Fibroblast of skin of back (primary cell): Measurements from ENCODE around the gene HCN2.
A peak's percentile ranks its signal among the peaks of the same experiment; 100 is the strongest.
"Not testable (repeated sequence)": the region's sequence is repeated elsewhere in the genome, so short reads cannot be mapped to it uniquely, and the experiment has no call there.

Source experiments
- DNase-seq: peaks from one replicate; pipeline ENCODE4 v3.0.0-alpha.2; 2013

The HCN2 gene

GRCh38 chr19:605061-605971 lies 15.6 kb downstream of the HCN2 start:
- DNase-seq = not testable (repeated sequence)

DNA sequence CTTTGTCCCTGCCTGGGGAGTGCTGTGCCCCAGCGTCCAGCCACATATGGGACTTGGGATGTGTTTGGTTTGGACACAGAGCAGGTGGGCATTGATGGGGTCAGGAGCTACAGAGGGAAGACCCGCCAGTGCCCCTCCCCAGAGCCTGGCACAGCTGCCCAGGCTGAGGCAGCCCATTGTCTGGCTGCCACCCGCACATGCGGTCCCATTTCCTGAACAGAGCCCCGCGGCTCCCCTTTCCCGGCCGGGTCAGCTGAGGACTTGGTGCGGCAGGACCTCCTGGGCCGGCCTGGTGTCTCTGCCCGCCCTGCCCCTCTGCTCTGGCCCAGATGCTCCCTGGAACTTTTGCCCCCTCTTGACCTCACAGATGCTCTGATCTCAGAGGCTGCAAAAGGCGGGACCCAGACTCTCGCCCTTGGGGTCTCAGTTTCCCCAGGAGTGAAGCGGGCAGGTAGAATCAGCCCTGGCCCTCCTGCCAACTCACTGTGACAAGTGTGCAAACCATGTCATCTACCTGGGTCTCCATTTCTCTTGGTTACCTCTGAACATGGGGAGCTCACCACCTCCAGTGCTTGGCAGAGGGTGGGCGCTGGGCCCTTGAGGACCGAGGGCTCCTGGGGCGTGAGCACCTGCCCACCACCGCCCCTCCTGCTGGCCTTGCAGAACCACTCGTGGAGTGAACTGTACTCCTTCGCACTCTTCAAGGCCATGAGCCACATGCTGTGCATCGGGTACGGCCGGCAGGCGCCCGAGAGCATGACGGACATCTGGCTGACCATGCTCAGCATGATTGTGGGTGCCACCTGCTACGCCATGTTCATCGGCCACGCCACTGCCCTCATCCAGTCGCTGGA lies 17.8 kb downstream of the HCN2 start:
- DNase-seq = no peak

- no peak for DNase-seq
Observed at GRCh38 chr19:608155-609003, 18.7 kb downstream of the HCN2 start.

DNA sequence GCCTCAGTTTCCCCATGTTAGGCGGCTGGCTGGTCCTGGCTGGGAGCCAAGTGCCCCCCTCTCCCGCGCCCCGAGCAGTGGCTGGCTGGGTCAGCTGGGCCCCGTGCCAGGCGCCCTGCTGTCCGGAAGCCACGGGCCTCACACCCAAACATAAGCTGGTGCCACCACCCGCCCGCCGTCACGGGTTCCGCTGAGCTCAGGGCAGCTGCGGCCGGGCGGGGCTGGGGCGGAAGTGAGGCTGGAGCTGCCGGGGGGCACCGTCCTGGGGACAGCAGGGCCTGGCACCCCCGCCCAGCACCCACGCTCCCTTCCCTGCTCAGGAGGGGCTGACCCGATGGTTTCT lies 19.3 kb downstream of the HCN2 start:
- no peak for DNase-seq

DNA sequence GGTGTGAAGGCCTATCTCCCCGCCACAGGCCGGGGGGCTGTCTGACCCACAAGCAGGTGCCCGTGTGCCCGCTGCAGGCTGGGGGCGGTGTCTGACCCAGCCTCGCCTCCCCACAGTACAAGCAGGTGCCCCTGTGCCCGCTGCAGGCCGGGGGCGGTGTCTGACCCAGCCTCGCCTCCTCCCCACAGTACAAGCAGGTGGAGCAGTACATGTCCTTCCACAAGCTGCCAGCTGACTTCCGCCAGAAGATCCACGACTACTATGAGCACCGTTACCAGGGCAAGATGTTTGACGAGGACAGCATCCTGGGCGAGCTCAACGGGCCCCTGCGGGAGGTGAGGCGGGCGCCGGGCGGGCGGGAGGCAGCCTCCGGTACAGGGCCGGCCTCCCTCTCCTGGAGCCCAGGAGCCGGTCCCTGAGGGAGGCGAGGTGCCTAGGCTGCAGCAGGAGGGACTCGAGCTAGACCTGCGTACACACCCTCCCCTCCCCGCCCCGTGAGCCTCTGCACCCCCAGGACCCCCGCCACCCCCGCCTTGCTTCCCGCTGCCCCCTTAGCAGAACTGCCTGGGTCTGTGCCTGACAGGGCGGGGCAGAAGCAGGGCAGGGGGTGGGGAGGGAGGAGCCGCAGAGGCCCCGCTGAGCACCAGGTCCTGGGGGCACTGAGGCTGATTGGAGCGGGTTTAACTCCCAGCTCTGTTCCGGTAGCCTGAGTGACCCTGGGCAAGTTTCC lies 20.6 kb downstream of the HCN2 start:
- no peak for DNase-seq

GRCh38 chr19:610801-611480 lies 21.3 kb downstream of the HCN2 start:
- peak; percentile 91 for DNase-seq

DNA sequence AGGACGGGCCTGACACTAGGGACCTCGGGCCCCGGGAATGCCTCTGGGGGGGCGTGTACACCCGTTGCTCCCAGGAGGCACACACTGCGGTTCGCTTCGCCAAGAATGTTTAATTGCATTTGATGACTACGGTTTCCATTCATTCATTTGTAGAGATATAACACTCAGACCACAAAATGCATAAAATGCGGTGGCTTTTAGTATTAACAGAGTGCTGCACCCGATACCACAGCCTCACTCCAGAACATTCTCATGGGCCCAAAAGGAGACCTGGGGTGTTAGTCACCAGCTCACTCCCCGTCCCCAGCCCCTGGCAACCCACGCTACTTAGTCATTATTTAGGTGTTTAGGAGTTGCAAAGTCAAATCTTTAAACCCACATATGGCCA lies 21.8 kb downstream of the HCN2 start:
- peak; percentile 97 for DNase-seq

DNA sequence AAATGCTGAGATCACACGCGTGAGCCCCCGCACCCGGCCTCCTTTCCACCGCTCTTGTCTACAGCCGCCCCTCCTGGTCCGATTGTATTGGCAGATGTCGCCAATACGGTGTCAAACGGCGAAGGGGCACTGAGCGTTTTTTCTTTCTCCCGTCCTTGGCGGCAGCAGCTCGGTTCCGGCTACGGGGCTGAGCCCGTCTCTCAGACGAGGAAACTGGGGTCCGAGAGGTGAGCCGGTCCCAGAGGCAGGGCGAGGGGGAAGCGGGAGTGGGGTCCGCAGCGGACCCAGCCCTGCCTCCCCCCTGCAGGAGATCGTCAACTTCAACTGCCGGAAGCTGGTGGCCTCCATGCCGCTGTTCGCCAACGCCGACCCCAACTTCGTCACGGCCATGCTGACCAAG lies 23.3 kb downstream of the HCN2 start:
- no peak for DNase-seq

- DNase-seq = no peak
Observed at GRCh38 chr19:613732-614567, 24.3 kb downstream of the HCN2 start.

DNA sequence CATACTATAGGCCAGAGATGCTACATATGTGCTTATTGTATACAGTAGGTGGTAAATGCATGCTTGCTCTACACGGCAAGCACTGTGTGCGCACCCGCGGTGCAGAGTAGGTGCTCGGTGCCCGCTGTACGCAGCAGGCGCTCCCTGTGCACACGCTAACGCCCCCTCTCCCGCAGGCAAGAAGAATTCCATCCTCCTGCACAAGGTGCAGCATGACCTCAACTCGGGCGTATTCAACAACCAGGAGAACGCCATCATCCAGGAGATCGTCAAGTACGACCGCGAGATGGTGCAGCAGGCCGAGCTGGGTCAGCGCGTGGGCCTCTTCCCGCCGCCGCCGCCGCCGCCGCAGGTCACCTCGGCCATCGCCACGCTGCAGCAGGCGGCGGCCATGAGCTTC lies 25.9 kb downstream of the HCN2 start:
- DNase-seq = no peak

DNA sequence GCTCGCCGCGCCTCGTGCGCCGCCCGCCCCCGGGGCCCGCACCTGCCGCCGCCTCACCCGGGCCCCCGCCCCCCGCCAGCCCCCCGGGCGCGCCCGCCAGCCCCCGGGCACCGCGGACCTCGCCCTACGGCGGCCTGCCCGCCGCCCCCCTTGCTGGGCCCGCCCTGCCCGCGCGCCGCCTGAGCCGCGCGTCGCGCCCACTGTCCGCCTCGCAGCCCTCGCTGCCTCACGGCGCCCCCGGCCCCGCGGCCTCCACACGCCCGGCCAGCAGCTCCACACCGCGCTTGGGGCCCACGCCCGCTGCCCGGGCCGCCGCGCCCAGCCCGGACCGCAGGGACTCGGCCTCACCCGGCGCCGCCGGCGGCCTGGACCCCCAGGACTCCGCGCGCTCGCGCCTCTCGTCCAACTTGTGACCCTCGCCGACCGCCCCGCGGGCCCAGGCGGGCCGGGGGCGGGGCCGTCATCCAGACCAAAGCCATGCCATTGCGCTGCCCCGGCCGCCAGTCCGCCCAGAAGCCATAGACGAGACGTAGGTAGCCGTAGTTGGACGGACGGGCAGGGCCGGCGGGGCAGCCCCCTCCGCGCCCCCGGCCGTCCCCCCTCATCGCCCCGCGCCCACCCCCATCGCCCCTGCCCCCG lies 26.5 kb downstream of the HCN2 start:
- DNase-seq = no peak

GRCh38 chr19:616747-617526 lies 27.3 kb downstream of the HCN2 start:
- no peak for DNase-seq

- DNase-seq = no peak
Observed at GRCh38 chr19:617551-618246, 28.0 kb downstream of the HCN2 start.

GRCh38 chr19:618247-618619 lies 28.6 kb downstream of the HCN2 start:
- DNase-seq = no peak

GRCh38 chr19:618674-619285 lies 29.1 kb downstream of the HCN2 start:
- no peak for DNase-seq

- DNase-seq = no peak
Observed at GRCh38 chr19:619286-620002, 29.8 kb downstream of the HCN2 start.

DNA sequence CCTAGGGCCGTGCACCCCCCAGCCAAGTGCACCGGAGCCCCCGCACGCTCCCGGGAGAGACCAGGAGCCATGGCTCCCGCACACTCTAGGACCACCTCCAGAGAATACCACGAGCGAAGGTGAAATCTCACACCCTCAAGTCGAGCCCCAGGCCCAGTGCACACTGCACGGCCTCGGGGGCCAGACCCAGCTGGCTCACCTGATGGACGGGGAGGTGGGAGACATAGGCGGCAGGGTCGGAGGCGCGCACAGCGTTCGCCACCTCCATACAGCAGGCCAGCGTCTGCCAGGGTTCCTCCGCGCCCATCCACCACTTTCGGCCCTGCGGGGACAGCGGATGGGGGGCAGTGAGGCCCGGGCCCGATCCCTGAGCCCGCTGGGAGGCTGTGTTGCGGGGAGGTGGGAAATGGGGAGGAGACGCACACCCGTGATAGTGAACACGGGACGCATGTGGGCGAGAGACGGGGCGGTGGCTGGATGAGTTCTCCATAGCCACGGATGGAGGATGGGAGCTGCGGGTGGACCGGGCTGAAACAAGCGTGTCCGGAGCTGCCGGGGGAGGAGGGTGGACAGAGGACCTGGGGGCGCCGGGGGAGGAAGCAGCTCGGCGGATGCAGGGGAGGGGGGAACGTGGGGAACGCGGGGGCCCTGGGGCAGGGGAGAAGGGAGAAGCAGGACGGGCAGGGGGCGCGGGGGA lies 30.6 kb downstream of the HCN2 start:
- DNase-seq = no peak
